Heart left ventricle (tissue), 16 donors: Measurements from ENCODE around the gene KLHL6. TPM values are rescaled to one million over a fixed set of nuclear protein-coding genes. Genes with fewer than 3 reads are reported as not detected.

Source experiments
- ATAC-seq, 4 donors: fragments of 200-7000 bp; cut with Tn5 transposase; one replicate each; pipeline ENCODE4 v1.9.1; 2020 to 2022; ENCODE audit warnings: moderate library complexity in 4 of 4, mild to moderate bottlenecking in 3 of 4, moderate number of reproducible peaks in 1 of 4
- DNase-seq, 5 donors: peaks; one replicate each; pipeline ENCODE4 v3.0.0-alpha.2; 2020
- H3K27ac ChIP-seq, 12 donors: fragments of 200-600 bp; sonication (generic) in 4 of 12; one replicate each; pipeline versions ENCODE4 v1.5.0 to v1.8.0; 2016 to 2022; ENCODE audit warnings: mild to moderate bottlenecking in 2 of 12
- H3K27me3 ChIP-seq, 9 donors: fragments of 200-600 bp; sonication (generic) in 2 of 9; one replicate each; pipeline versions ENCODE4 v1.5.1 to v1.8.0; 2016 to 2022; ENCODE audit warnings: mild to moderate bottlenecking in 3 of 9
- H3K36me3 ChIP-seq, 9 donors: fragments of 200-600 bp; sonication (generic) in 2 of 9; one replicate each; pipeline versions ENCODE4 v1.5.0 to v1.8.0; 2018 to 2022; ENCODE audit warnings: mild to moderate bottlenecking in 2 of 9
- H3K4me1 ChIP-seq, 12 donors: fragments of 200-600 bp; sonication (generic) in 4 of 12; one replicate each; pipeline versions ENCODE4 v1.5.0 to v1.8.0; 2016 to 2022; ENCODE audit warnings: mild to moderate bottlenecking in 3 of 12
- H3K4me3 ChIP-seq, 12 donors: fragments of 200-600 bp; sonication (generic) in 4 of 12; one replicate each; pipeline versions ENCODE4 v1.5.0 to v1.8.0; 2017 to 2022; ENCODE audit warnings: mild to moderate bottlenecking in 9 of 12, moderate library complexity in 4 of 12
- H3K9me3 ChIP-seq, 12 donors: fragments of 200-600 bp; sonication (generic) in 4 of 12; one replicate each; pipeline versions ENCODE4 v1.5.0 to v1.8.0; 2016 to 2022; ENCODE audit warnings: mild to moderate bottlenecking in 1 of 12
- CTCF ChIP-seq, 12 donors: fragments of 200-600 bp; sonication (generic) in 4 of 12; IDR thresholded peaks; one replicate each; pipeline versions ENCODE4 v1.5.0 to v1.8.0; 2018 to 2022; ENCODE audit warnings: antibody characterized with exemption in 12 of 12, mild to moderate bottlenecking in 5 of 12
- POLR2A ChIP-seq, 2 donors: fragments of 450-650 bp; IDR thresholded peaks; one replicate each; pipeline ENCODE4 v1.6.1; 2017; ENCODE audit warnings: antibody characterized with exemption in 2 of 2, mild to moderate bottlenecking in 2 of 2, moderate library complexity in 2 of 2
- WGBS, 4 donors: extraction: QIAGEN DNeasy Blood & Tissue Kit in 2 of 4; methylation state at CpG; one replicate each; pipeline versions ENCODE4 v1.1.5 to v1.1.7; 2013 to 2018; 5-methylcytosine and 5-hydroxymethylcytosine counted together
- intact Hi-C, 10 donors: fragments of 100-400 bp; cut with DNase I; formaldehyde crosslinking; loops; one replicate each; pipeline versions ENCODE4 v1.11.1 to v1.14.2; 2022
- polyA plus RNA-seq, 2 donors: library from polyadenylated mRNA; stranded (reverse); fragments of 200-250 nt; gene quantifications; one replicate each; pipeline ENCODE4 v1.2.3, GENCODE V29; 2013
- total RNA-seq, 9 donors: library from RNA; depleted of rRNA in 2 of 9; stranded (reverse); fragments of >200 nt in 2 of 9; fragmentation: NEBNext Ultra II Directional in 3 of 9; extraction: Animal tissue kit (Norgen Biotek cat#: 25700) in 3 of 9; gene quantifications; one replicate each; pipeline versions ENCODE4 v1.1.0 to v1.2.4, GENCODE V29; 2016 to 2023
- donor health status: ischemic (EF 13 %, LVEDD 7.1; RV severe dilation, severe dysfunction).
- donor health status: healthy with polysubstance abuse.
- donor health status: DM: no; HTN: yes; CAD: no.
- donor health status: DM: no; HTN: no; CAD: no.
- donor health status: ischemic (EF 25% LVEDD 6.9; RV normal size, moderate dysfunction).
- donor health status: ischemic (EF 25% LVEDD 5.7; RV mildly dilated, moderate dysfunction).
- donor health status: healthy.
- donor health status: DM: yes; HTN: yes; CAD: no.
- donor health status: ischemic (EF 35%, LVEDD 5.7; RV mildly dilated, moderate dysfunction).
- donor health status: nonischemic (EF 11% LVEDD 7.7; RV severe dilation, severe dysfunction).
- donor health status: DM: yes; HTN: yes; CAD: no.
- donor health status: PGD.
- donor health status: ischemic (EF 29% LVEDD 5.4; RV normal size, mild dysfunction).
- donor health status: nonischemic (EF 23%, LVEDD 6.1; RV moderate dilation, normal function).

KLHL6 gene
- total and polyA plus RNA-seq, 11 donors = 0.46 to 8.1 (median 0.83) TPM

- ATAC-seq (peak in 1 of 4 donors; percentile 44), DNase-seq (peak in 1 of 5 donors; percentile 32)
- Histone ChIP-seq H3K4me1 (peaks cover 0 to 78% (median 3%) of the 10 kb centered on the region in 12 donors), H3K9me3 (no peaks in the 10 kb centered on the region), H3K36me3 (no peaks in the 10 kb centered on the region), H3K4me3 (no peak overlapping the region), H3K27me3 (no peaks in the 10 kb centered on the region), H3K27ac (peak overlapping the region in 1 of 12 donors; percentile 79)
- TF ChIP-seq POLR2A (IDR thresholded peaks at IDR 0.05) = no peak
- no peak for TF ChIP-seq CTCF (IDR thresholded peaks at IDR 0.05)
- intact Hi-C loops = no loop called here
- WGBS, 4 donors = 77 to 85% (median 84%) methylated on average over 14 of the region's 14 CpGs
These were observed 14.8 kb downstream of the KLHL6 start for GRCh38 chr3:183540501-183541234.

GRCh38 chr3:183539811-183540210, 15.7 kb downstream of the KLHL6 start:
- intact Hi-C loops = no loop called here
- no peak for ATAC-seq
- H3K4me1 ChIP-seq = peaks cover 0 to 69% (median 3%) of the 10 kb centered on the region in 12 donors
- H3K27ac ChIP-seq = peak overlapping the region in 1 of 12 donors; percentile 19
- WGBS, 4 donors = 54 to 81% (median 73%) methylated on average over 3 of the region's 3 CpGs
- H3K9me3 ChIP-seq = no peaks in the 10 kb centered on the region
- DNase-seq = no peak
- no peaks in the 10 kb centered on the region for H3K36me3 ChIP-seq
- H3K27me3 ChIP-seq = no peaks in the 10 kb centered on the region
- H3K4me3 ChIP-seq = no peak overlapping the region
- no peak for TF ChIP-seq POLR2A (IDR thresholded peaks at IDR 0.05)

GRCh38 chr3:183538486-183538885, 17.0 kb downstream of the KLHL6 start:
- no peaks in the 10 kb centered on the region for H3K36me3 ChIP-seq
- H3K27me3 ChIP-seq = no peaks in the 10 kb centered on the region
- H3K4me3 ChIP-seq = no peak overlapping the region
- DNase-seq = no peak
- TF ChIP-seq POLR2A (IDR thresholded peaks at IDR 0.05) (no peak), CTCF (IDR thresholded peaks at IDR 0.05) (no peak)
- ATAC-seq = no peak
- WGBS, 4 donors = 94 to 99% (median 97%) methylated on average over 1 of the region's 1 CpG
- H3K4me1 ChIP-seq = peaks cover 0 to 75% (median 3%) of the 10 kb centered on the region in 12 donors
- intact Hi-C loops = no loop called here
- no peaks in the 10 kb centered on the region for H3K9me3 ChIP-seq
- no peak overlapping the region for H3K27ac ChIP-seq

- intact Hi-C loops = no loop called here
- Histone ChIP-seq H3K4me3 (no peak overlapping the region), H3K9me3 (peaks cover 0 to 3% (median 0%) of the 10 kb centered on the region in 12 donors), H3K4me1 (peaks cover 0 to 80% (median 3%) of the 10 kb centered on the region in 12 donors), H3K27me3 (no peaks in the 10 kb centered on the region), H3K27ac (peak overlapping the region in 3 of 12 donors; percentile 24 to 71 (median 34)), H3K36me3 (no peaks in the 10 kb centered on the region)
- WGBS, 4 donors = 78 to 89% (median 80%) methylated on average over 4 of the region's 4 CpGs
- peak in 3 of 5 donors; percentile 26 to 58 (median 42) for DNase-seq
- no peak for TF ChIP-seq POLR2A (IDR thresholded peaks at IDR 0.05)
- TF ChIP-seq CTCF (IDR thresholded peaks at IDR 0.05) = no peak
- ATAC-seq = peak in 3 of 4 donors; percentile 80 to 83 (median 82)
These were observed 18.2 kb downstream of the KLHL6 start for GRCh38 chr3:183537295-183537730.
